GM10248 (cell line): ENCODE results near the gene CAMK2D.
A peak's percentile ranks its signal among the peaks of the same experiment; 100 is the strongest.

ENCODE experiments used
- CTCF ChIA-PET: fragments of 300-600 bp; sonication (Branson Sonifier 250); formaldehyde crosslinking; extraction: SDS; loops from one replicate; lab custom pipeline; 2021; ENCODE audit warnings: antibody characterized with exemption; lab: Yijun Ruan, JAX
- POLR2A ChIA-PET: fragments of 350-650 bp; sonication (Branson Sonifier 250); formaldehyde crosslinking; extraction: SDS; loops from one replicate; lab custom pipeline; 2020; ENCODE audit warnings: antibody characterized with exemption; lab: Yijun Ruan, JAX
- DNase-seq: peaks from one replicate; pipeline ENCODE4 v3.0.0; 2012; ENCODE audit errors: extremely low spot score
- TF ChIP-seq, protein P1 (sequence below): IDR thresholded peaks from 2 replicates; pipeline ENCODE4 v1.5.1; 2012; ENCODE audit warnings: mild to moderate bottlenecking, low read depth; ENCODE audit errors: extremely low read depth, missing control alignments, control extremely low read depth

The CAMK2D gene

DNA sequence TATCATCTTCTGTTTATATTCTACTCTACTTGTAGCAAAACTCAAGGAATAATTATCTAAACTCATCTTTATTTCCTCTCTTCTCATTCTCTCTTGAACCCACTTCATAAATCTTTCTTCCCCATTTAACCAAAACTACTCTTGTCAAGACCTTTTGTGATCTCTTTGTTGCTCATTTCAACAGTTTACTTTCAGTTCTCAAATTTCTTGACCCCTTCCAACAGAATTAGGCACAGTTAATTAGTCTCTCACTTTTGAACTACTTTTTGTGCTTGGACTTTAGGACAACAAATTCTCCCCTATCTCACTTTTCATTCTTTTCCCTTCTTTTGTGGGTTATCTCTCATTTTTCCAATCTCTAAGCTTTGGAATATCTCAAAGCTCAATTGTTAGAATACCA lies 27.4 kb upstream of the CAMK2D start:
- ChIA-PET POLR2A (no interaction called here), CTCF (no interaction called here)
- TF ChIP-seq, protein P1, sequence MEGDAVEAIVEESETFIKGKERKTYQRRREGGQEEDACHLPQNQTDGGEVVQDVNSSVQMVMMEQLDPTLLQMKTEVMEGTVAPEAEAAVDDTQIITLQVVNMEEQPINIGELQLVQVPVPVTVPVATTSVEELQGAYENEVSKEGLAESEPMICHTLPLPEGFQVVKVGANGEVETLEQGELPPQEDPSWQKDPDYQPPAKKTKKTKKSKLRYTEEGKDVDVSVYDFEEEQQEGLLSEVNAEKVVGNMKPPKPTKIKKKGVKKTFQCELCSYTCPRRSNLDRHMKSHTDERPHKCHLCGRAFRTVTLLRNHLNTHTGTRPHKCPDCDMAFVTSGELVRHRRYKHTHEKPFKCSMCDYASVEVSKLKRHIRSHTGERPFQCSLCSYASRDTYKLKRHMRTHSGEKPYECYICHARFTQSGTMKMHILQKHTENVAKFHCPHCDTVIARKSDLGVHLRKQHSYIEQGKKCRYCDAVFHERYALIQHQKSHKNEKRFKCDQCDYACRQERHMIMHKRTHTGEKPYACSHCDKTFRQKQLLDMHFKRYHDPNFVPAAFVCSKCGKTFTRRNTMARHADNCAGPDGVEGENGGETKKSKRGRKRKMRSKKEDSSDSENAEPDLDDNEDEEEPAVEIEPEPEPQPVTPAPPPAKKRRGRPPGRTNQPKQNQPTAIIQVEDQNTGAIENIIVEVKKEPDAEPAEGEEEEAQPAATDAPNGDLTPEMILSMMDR: no peak
- DNase-seq: no peak

DNA sequence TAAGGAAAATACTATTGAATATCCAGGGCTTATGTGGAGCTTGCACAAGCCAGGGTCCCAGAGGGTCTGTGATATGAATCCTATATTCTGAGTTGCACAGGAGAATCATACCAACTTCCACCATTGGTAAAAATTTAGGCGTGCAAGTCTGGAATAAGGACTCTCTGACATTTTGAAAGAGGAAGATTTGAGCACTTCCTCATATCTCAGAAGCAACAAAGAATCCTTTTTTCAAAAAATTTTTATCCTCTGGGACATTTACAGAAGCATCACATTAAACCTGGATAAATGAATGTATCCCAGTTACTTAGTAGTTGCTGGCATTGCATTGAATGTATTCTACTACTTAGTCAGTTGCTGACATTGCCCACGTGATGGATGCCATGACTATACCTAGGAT lies 24.2 kb upstream of the CAMK2D start:
- ChIA-PET CTCF (interaction anchor here (1.2 kb wide), 1 partner anchor 52 kb away, joined by 3 read pairs; no protein-coding TSS in a partner anchor), POLR2A (no interaction called here)
- TF ChIP-seq, protein P1: no peak
- no peak for DNase-seq

DNA sequence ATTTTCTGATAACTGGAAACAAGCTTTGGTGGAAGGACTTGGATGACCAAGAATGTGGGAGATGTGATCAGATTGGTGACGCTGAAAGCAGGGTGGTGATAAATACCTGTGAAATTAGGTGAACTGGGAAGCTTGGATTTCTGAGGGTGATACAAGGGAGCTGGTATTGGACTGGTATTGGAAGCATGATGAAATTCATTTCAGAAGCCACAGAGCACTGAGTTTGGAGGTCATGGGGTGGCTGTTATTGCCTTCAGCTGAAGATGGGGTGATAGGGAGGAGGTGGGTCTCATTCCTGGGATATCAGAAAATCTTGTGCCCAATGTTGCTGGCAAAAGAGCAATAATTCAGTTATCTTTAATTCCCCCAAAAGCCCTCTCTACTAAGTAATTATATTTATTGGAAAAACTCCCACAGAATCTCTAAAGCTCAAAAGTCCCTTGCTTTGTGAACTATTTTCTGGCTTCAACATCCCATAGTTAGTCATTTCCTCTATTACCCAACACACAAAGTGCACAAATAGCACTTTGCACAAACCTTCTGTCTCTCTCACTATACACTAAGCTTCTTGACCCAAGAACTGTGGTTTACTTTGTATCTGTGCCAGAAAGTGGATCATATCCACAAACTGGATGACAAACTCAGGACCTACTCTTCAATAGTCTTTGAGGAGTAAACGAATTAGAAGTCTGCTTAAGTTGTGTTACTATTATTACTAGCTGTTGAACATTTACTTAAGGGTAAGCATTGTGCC lies 23.1 kb upstream of the CAMK2D start:
- ChIA-PET POLR2A (no interaction called here), CTCF (interaction anchor here (1.2 to 1.3 kb wide), 4 partner anchors 9 to 286 kb away, joined by 3 to 8 read pairs (median 4); no protein-coding TSS in a partner anchor)
- no peak for DNase-seq
- TF ChIP-seq, protein P1: no peak

DNA sequence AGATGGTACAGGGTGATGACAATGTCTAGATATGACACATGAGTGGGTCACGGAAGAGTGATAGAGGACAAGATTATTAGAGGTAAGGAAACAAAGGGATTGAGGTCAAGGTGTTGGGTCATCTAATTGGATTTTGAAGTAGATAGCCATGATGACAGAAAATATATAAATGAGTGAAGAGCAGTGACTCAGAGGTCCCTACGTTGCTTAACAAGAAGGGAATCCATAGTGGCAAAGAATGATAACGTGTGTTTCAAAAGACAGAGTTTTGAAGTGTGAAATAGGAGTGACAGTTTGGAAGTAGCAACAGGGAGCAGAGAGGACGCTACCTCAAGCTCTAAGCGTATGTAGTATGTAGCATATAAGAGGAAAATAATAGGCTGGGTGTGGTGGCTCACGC lies 22.2 kb upstream of the CAMK2D start:
- DNase-seq: no peak
- TF ChIP-seq, protein P1: no peak
- ChIA-PET POLR2A (no interaction called here), CTCF (interaction anchor here (1.3 to 1.7 kb wide), 3 partner anchors 16 to 287 kb away, joined by 3 to 6 read pairs (median 4); no protein-coding TSS in a partner anchor)

DNA sequence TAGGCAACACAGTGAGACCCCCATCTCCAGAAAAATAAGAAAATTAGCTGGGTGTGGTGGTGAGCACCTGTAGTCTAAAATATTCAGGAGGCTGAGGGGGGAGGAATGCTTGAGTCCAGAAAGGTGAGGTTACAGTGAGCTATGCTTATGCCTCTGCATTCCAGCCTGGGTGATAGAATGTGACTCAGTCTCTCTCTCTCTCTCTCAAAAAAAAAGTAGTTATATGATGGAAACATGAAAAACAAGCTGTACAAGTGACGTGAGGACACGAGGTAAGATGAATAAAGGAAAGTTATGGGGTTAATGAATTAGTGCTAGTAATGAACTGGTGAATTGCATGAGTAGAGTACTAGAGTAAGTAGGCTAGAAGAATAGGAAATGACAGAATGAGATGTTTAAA lies 21.8 kb upstream of the CAMK2D start:
- ChIA-PET CTCF (interaction anchor here (1.0 to 1.7 kb wide), 2 partner anchors 16 to 78 kb away, joined by 3 to 6 read pairs; no protein-coding TSS in a partner anchor), POLR2A (no interaction called here)
- TF ChIP-seq, protein P1: no peak
- no peak for DNase-seq

DNA sequence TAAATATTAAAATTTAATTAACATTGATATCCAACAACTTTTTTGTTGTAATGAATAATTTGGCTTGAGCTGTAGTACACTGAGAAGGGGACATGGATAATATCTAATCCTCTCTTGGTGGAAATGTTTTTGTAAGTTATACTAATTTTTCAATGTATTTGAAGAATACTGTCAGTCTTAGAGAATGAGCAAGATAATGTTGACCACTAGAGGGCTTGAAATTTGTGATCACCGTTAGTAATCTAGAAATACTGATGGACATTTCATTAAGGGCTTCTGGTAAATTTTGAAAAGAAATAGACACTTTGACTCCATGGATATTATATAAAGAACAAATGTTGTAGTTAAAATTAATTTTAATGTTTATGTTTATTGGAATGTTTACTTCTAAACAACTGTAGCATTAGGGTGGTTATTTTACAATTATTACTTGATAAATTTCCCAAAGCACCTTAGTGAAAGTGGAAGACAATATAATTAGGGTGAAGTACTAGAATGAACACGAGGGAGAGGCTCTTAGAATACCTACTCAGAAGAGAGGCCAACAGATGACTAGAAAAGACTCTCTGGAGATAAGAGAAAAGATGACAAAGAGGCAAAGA lies 20.0 kb upstream of the CAMK2D start:
- DNase-seq: peak; percentile 28
- TF ChIP-seq, protein P1: peak; percentile 54
- CTCF ChIA-PET: interaction anchor here (1.0 to 1.3 kb wide), 2 partner anchors 9 to 45 kb away, joined by 3 to 6 read pairs; no protein-coding TSS in a partner anchor
- POLR2A ChIA-PET: no interaction called here
